GM12801 (cell line): ENCODE data around the gene DNAL4.

Experiments
- CTCF ChIP-seq: IDR thresholded peaks from one replicate; pipeline ENCODE4 v1.5.1; 2011; ENCODE audit warnings: control low read depth; ENCODE audit not compliant: insufficient read length; ENCODE audit errors: extremely low read depth

The DNAL4 gene

GRCh38 chr22:38795569-38795968 is 1.6 kb upstream of the DNAL4 start:
- no peak for TF ChIP-seq CTCF

GRCh38 chr22:38793317-38793716 is 626 bp downstream of the DNAL4 start:
- TF ChIP-seq CTCF, result no peak

GRCh38 chr22:38792833-38793232 is 1.1 kb downstream of the DNAL4 start:
- TF ChIP-seq CTCF, result no peak

- TF ChIP-seq CTCF, result no peak
Measured at GRCh38 chr22:38789606-38790005, 4.3 kb downstream of the DNAL4 start.

- no peak for TF ChIP-seq CTCF
Measured at GRCh38 chr22:38788846-38789245, 5.1 kb downstream of the DNAL4 start.

GRCh38 chr22:38788021-38788816 is 5.7 kb downstream of the DNAL4 start:
- no peak for TF ChIP-seq CTCF

GRCh38 chr22:38786631-38787030 is 7.3 kb downstream of the DNAL4 start:
- TF ChIP-seq CTCF, result no peak

GRCh38 chr22:38784856-38785255 is 9.1 kb downstream of the DNAL4 start:
- no peak for TF ChIP-seq CTCF
